Spinal cord (tissue), 10 donors: ENCODE results near the gene CD58. TPM values are rescaled to one million over a fixed set of nuclear protein-coding genes. Genes with fewer than 3 reads are reported as not detected.

ENCODE experiments used
- DNase-seq, 6 donors: peaks; one replicate each; pipeline versions ENCODE4 v3.0.0 to v3.0.0-alpha.2; 2013 to 2015; ENCODE audit warnings: low spot score in 6 of 6, low read depth in 4 of 6
- H3K27ac ChIP-seq: one replicate; pipeline ENCODE4 v1.5.1; 2013; ENCODE audit warnings: low read depth, low read length, control low read depth
- H3K27me3 ChIP-seq: one replicate; pipeline ENCODE4 v1.6.1; 2013; ENCODE audit warnings: low read length; ENCODE audit not compliant: control insufficient read depth, insufficient read depth
- H3K36me3 ChIP-seq: one replicate; pipeline ENCODE4 v1.6.1; 2013; ENCODE audit warnings: low read length; ENCODE audit not compliant: control insufficient read depth, insufficient read depth
- H3K4me1 ChIP-seq: one replicate; pipeline ENCODE4 v1.6.1; 2013; ENCODE audit warnings: low read length; ENCODE audit not compliant: control insufficient read depth, insufficient read depth
- H3K4me3 ChIP-seq: one replicate; pipeline ENCODE4 v1.5.1; 2013; ENCODE audit warnings: low read depth, low read length, control low read depth
- H3K9me3 ChIP-seq: one replicate; pipeline ENCODE4 v1.6.1; 2013; ENCODE audit warnings: low read length; ENCODE audit not compliant: control insufficient read depth, insufficient read depth
- WGBS: methylation state at CpG from one replicate; pipeline ENCODE4 v1.1.5; 2013; ENCODE audit warnings: missing lambda C conversion rate; ENCODE audit not compliant: insufficient coverage; 5-methylcytosine and 5-hydroxymethylcytosine counted together
- polyA plus RNA-seq, 2 donors: library from polyadenylated mRNA; unstranded; fragments of 120-200 nt; gene quantifications; one replicate each; pipeline ENCODE4 v1.2.1, GENCODE V29; 2013; ENCODE audit not compliant: insufficient read length in 2 of 2
- total RNA-seq, 2 donors: library from RNA; depleted of rRNA in 1 of 2; stranded (reverse); fragments of 120-200 nt in 1 of 2; fragments of >200 nt in 1 of 2; gene quantifications; one replicate each; pipeline versions ENCODE4 v1.2.3 to v1.2.4, GENCODE V29; 2013 to 2014
- donor health status: healthy.

The CD58 gene
- total and polyA plus RNA-seq, 4 donors, result 11.2 to 26.1 (median 13.8) TPM

DNA sequence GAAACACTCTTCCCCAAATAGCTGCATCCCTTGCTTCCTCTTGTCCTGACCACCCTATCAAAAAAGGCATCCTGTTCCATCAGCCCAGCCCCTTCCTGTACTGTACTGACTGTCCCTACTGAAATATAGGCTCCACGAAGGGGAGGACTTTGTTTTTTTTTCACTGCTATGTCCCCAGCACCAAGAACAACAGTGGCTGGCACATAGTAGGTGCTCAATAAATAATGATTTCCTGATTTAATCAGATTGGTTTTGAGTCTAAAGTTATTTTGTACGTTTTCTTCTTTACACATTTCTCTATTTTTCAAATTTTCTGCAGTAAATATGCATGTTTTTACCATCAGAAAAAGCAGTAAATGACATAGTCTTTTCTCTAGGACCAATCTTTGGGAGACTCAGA is 73.9 kb downstream of the CD58 start:
- Histone ChIP-seq H3K36me3 (no peaks in the 10 kb centered on the region), H3K27ac (no peak overlapping the region), H3K4me3 (no peak overlapping the region), H3K9me3 (no peaks in the 10 kb centered on the region), H3K4me1 (peaks cover 23% of the 10 kb centered on the region), H3K27me3 (no peaks in the 10 kb centered on the region)
- no peak for DNase-seq
- WGBS, result no CpG with 5 or more reads among the region's 2 CpGs

DNA sequence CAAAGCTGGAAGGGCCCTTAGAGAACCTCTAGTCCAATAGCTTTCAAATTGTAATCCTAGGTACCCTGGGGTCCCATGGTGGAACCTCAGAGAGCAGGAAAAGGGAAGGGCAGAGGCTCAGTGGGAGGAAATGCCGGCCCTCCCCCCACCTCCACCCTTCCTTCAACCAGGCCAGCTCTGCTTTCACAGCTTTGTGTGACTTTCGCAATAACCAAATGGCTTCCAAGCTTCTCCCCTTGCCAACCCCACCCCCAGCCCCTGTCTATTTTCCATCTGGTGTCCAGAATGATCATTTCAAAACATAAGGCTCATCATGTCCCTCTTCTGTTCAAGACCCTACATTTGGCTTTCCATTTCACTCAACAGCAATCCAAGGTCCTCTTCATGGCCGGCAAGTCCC is 74.4 kb downstream of the CD58 start:
- DNase-seq, result no peak
- Histone ChIP-seq H3K36me3 (no peaks in the 10 kb centered on the region), H3K27ac (no peak overlapping the region), H3K9me3 (no peaks in the 10 kb centered on the region), H3K4me3 (no peak overlapping the region), H3K4me1 (peaks cover 23% of the 10 kb centered on the region), H3K27me3 (no peaks in the 10 kb centered on the region)
- WGBS, result 83% methylated on average over 3 of the region's 3 CpGs

DNA sequence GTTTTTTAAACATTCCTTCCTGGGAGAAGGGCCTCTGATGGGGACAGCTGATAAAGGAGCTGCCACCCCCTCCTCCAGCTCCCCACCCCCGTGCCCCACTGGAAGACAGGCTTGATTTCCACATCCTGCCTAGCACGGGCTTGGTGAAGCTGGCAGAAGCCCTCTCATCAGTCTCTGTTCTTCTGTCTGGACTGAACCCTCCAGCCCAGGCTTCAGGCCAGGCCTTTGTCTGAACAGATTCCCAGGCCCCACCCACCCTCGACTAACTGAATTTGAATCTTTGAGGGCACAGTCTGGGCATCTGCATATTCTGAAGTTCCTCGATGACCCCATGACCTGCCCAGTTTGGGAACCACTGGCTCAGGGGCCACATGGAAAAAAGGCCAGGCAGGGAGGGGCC is 75.3 kb downstream of the CD58 start:
- Histone ChIP-seq H3K27me3 (no peaks in the 10 kb centered on the region), H3K27ac (no peak overlapping the region), H3K4me1 (peaks cover 29% of the 10 kb centered on the region), H3K9me3 (no peaks in the 10 kb centered on the region), H3K4me3 (no peak overlapping the region), H3K36me3 (no peaks in the 10 kb centered on the region)
- no peak for DNase-seq
- 57% methylated on average over 3 of the region's 4 CpGs for WGBS

DNA sequence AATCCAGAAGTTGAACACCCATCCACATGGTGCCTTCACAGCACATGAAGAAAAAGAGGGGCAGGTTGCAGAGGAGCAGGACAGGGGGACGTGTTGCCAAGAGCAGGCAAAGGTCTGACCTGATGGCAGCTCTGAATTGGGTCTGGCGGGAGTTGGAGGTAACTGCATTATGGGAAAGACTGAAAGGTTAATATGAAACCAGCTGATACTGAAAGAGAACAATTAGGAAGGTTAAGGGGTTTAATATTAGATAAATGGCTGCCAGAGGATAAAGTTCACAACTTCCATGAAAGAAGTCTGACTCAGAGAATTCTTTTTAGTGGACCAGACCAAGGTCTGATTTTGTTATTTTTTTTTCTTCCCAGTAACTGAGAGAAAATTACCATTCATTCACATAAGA is 76.1 kb downstream of the CD58 start:
- no peaks in the 10 kb centered on the region for H3K36me3 ChIP-seq
- peaks cover 29% of the 10 kb centered on the region for H3K4me1 ChIP-seq
- no peak overlapping the region for H3K4me3 ChIP-seq
- no peak for DNase-seq
- no peak overlapping the region for H3K27ac ChIP-seq
- WGBS, result 63% methylated on average over 2 of the region's 2 CpGs
- no peaks in the 10 kb centered on the region for H3K27me3 ChIP-seq
- no peaks in the 10 kb centered on the region for H3K9me3 ChIP-seq

DNA sequence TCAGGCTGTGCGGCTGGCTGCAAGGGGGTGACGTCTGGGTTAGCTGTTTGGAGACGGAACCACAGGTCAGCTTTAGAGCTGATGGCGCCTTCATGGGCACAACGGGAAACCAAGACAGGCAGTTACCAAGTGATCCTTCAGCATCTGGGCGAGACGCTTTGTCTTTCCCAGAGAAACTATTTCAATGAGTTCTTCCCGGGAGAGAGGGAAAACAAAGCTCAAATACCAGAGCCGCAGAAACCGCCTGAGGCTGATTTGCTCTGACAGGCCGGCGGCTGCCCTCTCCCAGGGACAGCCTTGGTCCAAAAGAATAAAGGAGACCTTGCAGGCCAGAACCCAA is 76.5 kb downstream of the CD58 start:
- Histone ChIP-seq H3K27me3 (no peaks in the 10 kb centered on the region), H3K36me3 (no peaks in the 10 kb centered on the region), H3K9me3 (no peaks in the 10 kb centered on the region), H3K4me1 (peaks cover 29% of the 10 kb centered on the region), H3K4me3 (no peak overlapping the region), H3K27ac (no peak overlapping the region)
- peak in 1 of 6 donors; percentile 49 for DNase-seq
- WGBS, result 49% methylated on average over 12 of the region's 12 CpGs

DNA sequence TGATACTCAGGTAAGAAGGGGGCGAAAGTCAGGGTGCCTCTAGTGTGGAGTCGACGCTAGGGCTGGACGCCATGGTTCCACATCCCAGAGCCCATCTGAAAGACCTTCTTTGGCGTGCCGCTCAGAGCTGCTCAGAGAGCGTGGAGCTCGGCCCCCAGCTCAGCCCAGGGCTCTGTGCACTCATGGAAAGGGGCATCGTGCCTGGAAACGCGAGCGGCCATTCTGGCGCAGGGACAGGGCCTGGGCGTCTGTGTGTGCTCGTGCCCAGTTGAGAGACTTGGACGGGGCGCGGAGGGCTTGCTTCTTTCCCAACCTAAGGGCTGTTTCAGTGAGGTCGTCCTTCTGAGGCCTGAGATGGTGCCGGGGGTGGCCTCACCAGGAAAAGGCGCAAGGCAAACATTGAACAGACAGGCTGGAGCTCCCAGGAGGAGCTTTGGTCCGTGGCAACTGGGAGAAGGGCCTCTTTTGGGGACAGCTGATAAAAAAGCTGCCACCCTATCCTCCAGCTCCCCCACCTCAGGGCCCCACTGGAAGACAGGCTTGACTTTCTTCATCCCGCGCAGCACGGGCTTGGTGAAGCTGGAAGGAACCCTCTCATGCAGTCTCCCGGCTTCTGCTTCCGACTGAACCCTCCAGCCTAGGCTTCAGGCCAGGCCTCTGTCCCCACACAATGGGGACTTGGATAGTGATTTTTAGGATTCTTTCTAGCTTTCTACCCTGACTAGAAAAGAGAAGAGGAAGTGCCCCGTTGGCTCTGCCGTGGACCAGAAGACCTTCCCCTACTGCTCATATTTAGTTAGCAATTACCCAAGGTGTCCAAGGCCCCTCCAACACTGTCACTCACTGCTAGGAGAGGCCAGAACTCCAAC is 77.1 kb downstream of the CD58 start:
- H3K27ac ChIP-seq, result no peak overlapping the region
- peaks cover 29% of the 10 kb centered on the region for H3K4me1 ChIP-seq
- H3K9me3 ChIP-seq, result no peaks in the 10 kb centered on the region
- no peaks in the 10 kb centered on the region for H3K27me3 ChIP-seq
- H3K36me3 ChIP-seq, result no peaks in the 10 kb centered on the region
- no peak for DNase-seq
- WGBS, result 97% methylated on average over 24 of the region's 29 CpGs
- H3K4me3 ChIP-seq, result no peak overlapping the region

DNA sequence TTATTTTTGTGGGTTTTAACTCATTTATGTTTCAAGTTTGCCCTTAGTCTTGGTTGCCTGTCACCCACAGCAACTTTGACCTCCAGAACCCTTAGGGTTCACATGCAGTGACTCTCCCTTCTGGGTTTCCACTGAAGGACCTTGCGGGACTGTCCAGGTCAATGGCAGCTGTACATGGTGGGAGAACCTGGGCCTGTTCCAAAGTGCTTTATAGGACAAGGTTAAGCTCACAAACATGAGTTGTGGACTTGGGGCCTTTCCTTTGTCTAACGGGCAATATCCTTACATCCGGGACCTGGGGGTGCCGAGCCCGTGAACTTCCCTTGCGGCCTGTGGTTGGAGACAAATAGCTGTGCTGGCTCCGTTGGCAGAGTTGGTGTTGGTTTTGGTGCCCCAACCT is 77.8 kb downstream of the CD58 start:
- no peak for DNase-seq
- Histone ChIP-seq H3K4me1 (peaks cover 26% of the 10 kb centered on the region), H3K36me3 (no peaks in the 10 kb centered on the region), H3K27ac (no peak overlapping the region), H3K4me3 (no peak overlapping the region), H3K9me3 (no peaks in the 10 kb centered on the region), H3K27me3 (no peaks in the 10 kb centered on the region)
- 92% methylated on average over 2 of the region's 7 CpGs for WGBS

DNA sequence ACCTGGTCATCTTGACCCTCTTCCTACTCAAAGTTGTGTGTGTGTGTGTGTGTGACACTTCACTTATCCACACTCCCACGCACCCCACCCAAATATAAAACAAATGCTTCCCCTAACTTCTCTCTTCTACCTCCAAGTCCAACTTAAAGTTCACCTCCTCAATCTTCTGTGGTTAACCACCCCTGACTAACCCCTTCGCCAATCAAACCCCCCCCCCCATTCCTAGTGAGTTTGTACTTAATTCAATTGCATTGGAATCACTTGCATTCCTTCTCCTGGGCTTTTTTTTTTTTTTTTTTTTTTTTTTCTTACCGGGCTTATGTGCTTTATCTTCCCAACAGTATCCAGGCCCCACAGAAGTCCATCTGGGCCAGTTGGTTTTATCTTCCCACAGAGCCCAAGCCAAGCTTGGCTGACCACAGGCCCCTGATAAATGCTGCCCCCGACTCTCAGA is 78.4 kb downstream of the CD58 start:
- H3K36me3 ChIP-seq, result no peaks in the 10 kb centered on the region
- WGBS, result 80% methylated on average over 2 of the region's 4 CpGs
- H3K27me3 ChIP-seq, result no peaks in the 10 kb centered on the region
- no peak overlapping the region for H3K27ac ChIP-seq
- no peak overlapping the region for H3K4me3 ChIP-seq
- H3K4me1 ChIP-seq, result peaks cover 24% of the 10 kb centered on the region
- DNase-seq, result no peak
- no peaks in the 10 kb centered on the region for H3K9me3 ChIP-seq

DNA sequence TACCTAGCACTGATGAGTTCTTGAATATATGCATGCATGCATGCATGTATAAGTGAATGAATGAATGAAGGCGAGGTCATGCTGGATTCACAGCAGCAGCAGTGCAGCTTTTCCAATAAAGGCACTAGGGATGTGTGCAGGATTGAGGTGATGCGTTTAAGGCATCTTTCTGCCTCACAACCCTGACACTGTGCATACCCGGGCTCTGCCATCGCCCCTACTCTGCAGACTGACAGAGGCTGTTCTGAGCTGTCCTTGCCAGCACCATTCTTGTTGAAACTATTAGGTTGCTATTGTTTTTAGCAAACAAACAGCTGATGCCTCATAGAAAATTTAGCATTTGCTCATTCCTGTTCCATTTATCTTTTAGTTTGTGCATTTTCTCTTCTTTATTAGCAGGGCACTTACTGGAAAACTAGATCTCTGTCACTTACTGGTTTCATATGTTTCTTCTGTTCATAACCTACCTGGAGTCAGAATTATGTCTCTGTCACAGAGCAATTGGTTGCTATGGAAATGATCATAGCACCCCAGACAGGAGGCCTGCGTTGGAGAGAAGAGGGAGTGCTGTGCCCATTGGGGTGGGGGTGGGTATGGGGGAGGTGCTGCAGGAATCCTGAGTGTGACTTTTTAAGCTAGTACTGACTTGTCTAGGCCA is 79.0 kb downstream of the CD58 start:
- Histone ChIP-seq H3K36me3 (no peaks in the 10 kb centered on the region), H3K4me1 (peaks cover 24% of the 10 kb centered on the region), H3K27me3 (no peaks in the 10 kb centered on the region), H3K27ac (no peak overlapping the region), H3K9me3 (no peaks in the 10 kb centered on the region), H3K4me3 (no peak overlapping the region)
- DNase-seq, result peak in 1 of 6 donors; percentile 78
- no CpG with 5 or more reads among the region's 5 CpGs for WGBS

DNA sequence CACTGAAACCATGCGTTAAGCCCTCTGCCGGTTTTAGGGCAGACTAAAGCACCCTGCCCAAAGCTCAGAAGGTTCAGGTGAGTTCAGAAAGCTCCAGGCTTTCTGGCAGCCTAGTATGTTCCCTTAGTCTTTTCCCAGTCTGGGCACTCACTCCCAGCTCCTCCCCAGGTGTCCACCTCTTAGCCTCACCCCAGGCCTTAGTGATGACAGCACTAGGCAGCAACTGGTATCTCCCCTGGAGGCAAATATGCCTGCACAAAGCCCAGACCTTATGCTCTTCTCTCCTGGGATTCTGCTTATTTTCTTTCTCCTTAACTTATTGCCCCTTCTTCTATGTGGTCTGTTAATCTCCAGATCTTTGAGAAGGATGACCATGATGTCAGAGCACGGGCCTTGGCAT is 80.2 kb downstream of the CD58 start:
- no peaks in the 10 kb centered on the region for H3K27me3 ChIP-seq
- no peaks in the 10 kb centered on the region for H3K9me3 ChIP-seq

More for the DNA sequence above, 80.2 kb downstream of the CD58 start:
- Histone ChIP-seq H3K27ac (no peak overlapping the region), H3K4me1 (peaks cover 24% of the 10 kb centered on the region), H3K4me3 (no peak overlapping the region), H3K36me3 (no peaks in the 10 kb centered on the region)
- no peak for DNase-seq
- 100% methylated on average over 3 of the region's 3 CpGs for WGBS
